NCI-H1105 treated with DMSO at 0.1 percent for 48 hours (cell line): Measurements from ENCODE around the gene ABR.

Source experiments
- DNase-seq: peaks from one replicate; lab custom pipeline; 2025; lab: John Stamatoyannopoulos, UW

Gene ABR

GRCh38 chr17:1030684-1031532 is 148.9 kb downstream of the ABR start:
- DNase-seq = no peak

GRCh38 chr17:1029922-1030644 is 149.7 kb downstream of the ABR start:
- DNase-seq = no peak

- no peak for DNase-seq
These were observed 150.4 kb downstream of the ABR start for GRCh38 chr17:1029196-1029921.

- DNase-seq = no peak
These were observed 152.7 kb downstream of the ABR start for GRCh38 chr17:1027044-1027443.

GRCh38 chr17:1026599-1026975 is 153.2 kb downstream of the ABR start:
- no peak for DNase-seq

GRCh38 chr17:1025733-1026598 is 153.8 kb downstream of the ABR start:
- no peak for DNase-seq

- DNase-seq = no peak
These were observed 155.7 kb downstream of the ABR start for GRCh38 chr17:1024076-1024475.

GRCh38 chr17:1022278-1023024 is 157.3 kb downstream of the ABR start:
- no peak for DNase-seq

- DNase-seq = no peak
These were observed 158.6 kb downstream of the ABR start for GRCh38 chr17:1021147-1021546.

GRCh38 chr17:1019451-1019850 is 160.3 kb downstream of the ABR start:
- DNase-seq = no peak

- DNase-seq = no peak
These were observed 161.2 kb downstream of the ABR start for GRCh38 chr17:1018547-1018946.

- no peak for DNase-seq
These were observed 166.1 kb downstream of the ABR start for GRCh38 chr17:1013729-1014090.

GRCh38 chr17:1012823-1013728 is 166.7 kb downstream of the ABR start:
- DNase-seq = no peak

GRCh38 chr17:1011760-1012735 is 167.7 kb downstream of the ABR start:
- DNase-seq = no peak

GRCh38 chr17:1011138-1011537 is 168.6 kb downstream of the ABR start:
- no peak for DNase-seq

GRCh38 chr17:1010586-1010985 is 169.2 kb downstream of the ABR start:
- no peak for DNase-seq

GRCh38 chr17:1010086-1010450 is 169.7 kb downstream of the ABR start:
- DNase-seq = no peak

GRCh38 chr17:1009229-1010085 is 170.3 kb downstream of the ABR start:
- no peak for DNase-seq
